IPS-18a (cell line): ENCODE results near the gene LRP1.
A peak's percentile ranks its signal among the peaks of the same experiment; 100 is the strongest.

Experiments
- H3K27ac ChIP-seq: one replicate; pipeline ENCODE4 v1.5.1; 2013; ENCODE audit warnings: low read length
- H3K27me3 ChIP-seq: one replicate; pipeline ENCODE4 v1.6.1; 2013; ENCODE audit warnings: mild to moderate bottlenecking, low read length; ENCODE audit not compliant: control insufficient read depth, insufficient read depth
- H3K36me3 ChIP-seq: one replicate; pipeline ENCODE4 v1.6.1; 2013; ENCODE audit warnings: low read depth, low read length; ENCODE audit not compliant: control insufficient read depth
- H3K4me1 ChIP-seq: one replicate; pipeline ENCODE4 v1.6.1; 2013; ENCODE audit warnings: low read depth, low read length; ENCODE audit not compliant: control insufficient read depth
- H3K4me3 ChIP-seq: one replicate; pipeline ENCODE4 v1.5.1; 2013; ENCODE audit warnings: low read length
- H3K9ac ChIP-seq: one replicate; pipeline ENCODE4 v1.6.1; 2013; ENCODE audit warnings: mild to moderate bottlenecking, low read length, moderate library complexity
- H3K9me3 ChIP-seq: one replicate; pipeline ENCODE4 v1.6.1; 2013; ENCODE audit warnings: low read depth, low read length; ENCODE audit not compliant: control insufficient read depth

The LRP1 gene

GRCh38 chr12:57237596-57237931 lies 109.3 kb downstream of the LRP1 start:
- Histone ChIP-seq H3K27ac (no peak overlapping the region), H3K36me3 (peaks cover 20% of the 10 kb centered on the region), H3K27me3 (peaks cover 100% of the 10 kb centered on the region), H3K4me3 (peak overlapping the region; percentile 49), H3K4me1 (peaks cover 26% of the 10 kb centered on the region), H3K9me3 (peaks cover 3% of the 10 kb centered on the region), H3K9ac (no peak overlapping the region)

- Histone ChIP-seq H3K4me3 (peak overlapping the region; percentile 49), H3K36me3 (peaks cover 14% of the 10 kb centered on the region), H3K27ac (no peak overlapping the region), H3K9me3 (peaks cover 3% of the 10 kb centered on the region), H3K9ac (peak overlapping the region; percentile 29), H3K4me1 (peaks cover 26% of the 10 kb centered on the region), H3K27me3 (peaks cover 97% of the 10 kb centered on the region)
Observed at GRCh38 chr12:57237932-57238853, 109.9 kb downstream of the LRP1 start.

GRCh38 chr12:57238854-57239554 lies 110.7 kb downstream of the LRP1 start:
- H3K27me3 ChIP-seq, result peaks cover 93% of the 10 kb centered on the region
- peak overlapping the region; percentile 61 for H3K4me3 ChIP-seq
- peaks cover 6% of the 10 kb centered on the region for H3K36me3 ChIP-seq
- H3K9me3 ChIP-seq, result peaks cover 3% of the 10 kb centered on the region
- peak overlapping the region; percentile 65 for H3K9ac ChIP-seq
- H3K4me1 ChIP-seq, result peaks cover 26% of the 10 kb centered on the region
- no peak overlapping the region for H3K27ac ChIP-seq

GRCh38 chr12:57239587-57240065 lies 111.3 kb downstream of the LRP1 start:
- Histone ChIP-seq H3K4me3 (peak overlapping the region; percentile 61), H3K27ac (no peak overlapping the region), H3K9ac (peak overlapping the region; percentile 65), H3K27me3 (peaks cover 93% of the 10 kb centered on the region), H3K36me3 (no peaks in the 10 kb centered on the region), H3K4me1 (peaks cover 26% of the 10 kb centered on the region), H3K9me3 (peaks cover 3% of the 10 kb centered on the region)

GRCh38 chr12:57240066-57240921 lies 112.0 kb downstream of the LRP1 start:
- no peaks in the 10 kb centered on the region for H3K36me3 ChIP-seq
- H3K4me1 ChIP-seq, result peaks cover 26% of the 10 kb centered on the region
- H3K9ac ChIP-seq, result peak overlapping the region; percentile 65
- H3K27ac ChIP-seq, result no peak overlapping the region
- peak overlapping the region; percentile 61 for H3K4me3 ChIP-seq
- peaks cover 90% of the 10 kb centered on the region for H3K27me3 ChIP-seq
- H3K9me3 ChIP-seq, result peaks cover 3% of the 10 kb centered on the region

- no peak overlapping the region for H3K9ac ChIP-seq
- peaks cover 83% of the 10 kb centered on the region for H3K27me3 ChIP-seq
- peak overlapping the region; percentile 61 for H3K4me3 ChIP-seq
- peaks cover 22% of the 10 kb centered on the region for H3K4me1 ChIP-seq
- H3K9me3 ChIP-seq, result peaks cover 3% of the 10 kb centered on the region
- no peaks in the 10 kb centered on the region for H3K36me3 ChIP-seq
- no peak overlapping the region for H3K27ac ChIP-seq
Observed at GRCh38 chr12:57240926-57241401, 112.7 kb downstream of the LRP1 start.

GRCh38 chr12:57241402-57242310 lies 113.4 kb downstream of the LRP1 start:
- Histone ChIP-seq H3K9ac (no peak overlapping the region), H3K27ac (no peak overlapping the region), H3K4me3 (peak overlapping the region; percentile 62), H3K9me3 (peaks cover 3% of the 10 kb centered on the region), H3K27me3 (peaks cover 76% of the 10 kb centered on the region), H3K36me3 (no peaks in the 10 kb centered on the region), H3K4me1 (peaks cover 22% of the 10 kb centered on the region)

GRCh38 chr12:57242329-57242690 lies 114.0 kb downstream of the LRP1 start:
- no peak overlapping the region for H3K27ac ChIP-seq
- peak overlapping the region; percentile 62 for H3K4me3 ChIP-seq
- H3K9ac ChIP-seq, result no peak overlapping the region
- peaks cover 26% of the 10 kb centered on the region for H3K4me1 ChIP-seq
- no peaks in the 10 kb centered on the region for H3K36me3 ChIP-seq
- peaks cover 70% of the 10 kb centered on the region for H3K27me3 ChIP-seq
- peaks cover 3% of the 10 kb centered on the region for H3K9me3 ChIP-seq

- H3K9me3 ChIP-seq, result peaks cover 3% of the 10 kb centered on the region
- peaks cover 25% of the 10 kb centered on the region for H3K4me1 ChIP-seq
- H3K4me3 ChIP-seq, result peak overlapping the region; percentile 62
- H3K9ac ChIP-seq, result no peak overlapping the region
- no peaks in the 10 kb centered on the region for H3K36me3 ChIP-seq
- no peak overlapping the region for H3K27ac ChIP-seq
- H3K27me3 ChIP-seq, result peaks cover 64% of the 10 kb centered on the region
Observed at GRCh38 chr12:57242691-57243454, 114.6 kb downstream of the LRP1 start.
